Fibroblast of lung (primary cell): ENCODE measurements around the gene TPRX1. TPM values are rescaled to one million over a fixed set of nuclear protein-coding genes. Genes with fewer than 3 reads are reported as not detected.
A peak's percentile ranks its signal among the peaks of the same experiment; 100 is the strongest.
"Not testable (repeated sequence)": the region's sequence is repeated elsewhere in the genome, so short reads cannot be mapped to it uniquely, and the experiment has no call there.

Experiments
- DNase-seq, 2 donors: peaks; one replicate each; pipeline versions ENCODE4 v3.0.0 to v3.0.0-alpha.2; 2010; ENCODE audit warnings: low read depth in 2 of 2
- H2AFZ ChIP-seq: 2 replicates; pipeline ENCODE4 v1.5.1; 2012; ENCODE audit warnings: low read length, control low read depth, inconsistent platforms
- H3K27ac ChIP-seq: 2 replicates; pipeline ENCODE4 v1.5.1; 2011; ENCODE audit warnings: low read length, control low read depth; ENCODE audit not compliant: insufficient read depth
- H3K27me3 ChIP-seq: 2 replicates; pipeline ENCODE4 v1.5.1; 2011; ENCODE audit warnings: mild to moderate bottlenecking, low read length; ENCODE audit not compliant: control insufficient read depth, insufficient read depth
- H3K36me3 ChIP-seq: 2 replicates; pipeline ENCODE4 v1.5.1; 2011; ENCODE audit warnings: low read length; ENCODE audit not compliant: control insufficient read depth, insufficient read depth
- H3K4me1 ChIP-seq: 2 replicates; pipeline ENCODE4 v1.5.1; 2011; ENCODE audit warnings: low read length; ENCODE audit not compliant: control insufficient read depth, insufficient read depth; ENCODE audit errors: extremely low read depth
- H3K4me2 ChIP-seq: 2 replicates; pipeline ENCODE4 v1.5.1; 2011; ENCODE audit warnings: low read length, control low read depth; ENCODE audit not compliant: insufficient read depth; ENCODE audit errors: extremely low read depth
- H3K4me3 ChIP-seq, 4 experiments: fragments of 200-600 bp in 1 of 4; sonication (generic) in 1 of 4; replicated peaks in 1 of 4; 2 replicates each; pipeline ENCODE4 v1.5.1; 2011 to 2016; ENCODE audit warnings: low read length in 4 of 4, low read depth in 3 of 4, mild to moderate bottlenecking in 3 of 4, control low read depth in 2 of 4, inconsistent platforms in 1 of 4, mixed read lengths in 1 of 4; ENCODE audit not compliant: insufficient read depth in 1 of 4; ENCODE audit errors: control extremely low read depth in 1 of 4
- H3K79me2 ChIP-seq: 2 replicates; pipeline ENCODE4 v1.5.1; 2012; ENCODE audit warnings: mild to moderate bottlenecking, low read length, inconsistent platforms; ENCODE audit not compliant: control insufficient read depth, insufficient read depth
- H3K9ac ChIP-seq: 2 replicates; pipeline ENCODE4 v1.5.1; 2011; ENCODE audit warnings: mild to moderate bottlenecking, low read length, control low read depth; ENCODE audit not compliant: insufficient read depth
- H3K9me3 ChIP-seq: 2 replicates; pipeline ENCODE4 v1.5.1; 2012; ENCODE audit warnings: low read depth, low read length; ENCODE audit not compliant: control insufficient read depth, insufficient read depth
- H4K20me1 ChIP-seq: 2 replicates; pipeline ENCODE4 v1.5.1; 2011; ENCODE audit warnings: low read length; ENCODE audit not compliant: control insufficient read depth, insufficient read depth; ENCODE audit errors: extremely low read depth
- EZH2 ChIP-seq: IDR thresholded peaks from 2 replicates; pipeline ENCODE4 v1.5.1; 2012; ENCODE audit warnings: low read length, control low read depth, mild to moderate bottlenecking; ENCODE audit errors: missing control alignments
- polyA plus RNA-seq, 2 donors: library from polyadenylated mRNA; depleted of rRNA in 1 of 2; stranded (reverse) in 1 of 2; unstranded in 1 of 2; fragments of >200 nt; gene quantifications; 2 replicates each; pipeline ENCODE4 v1.2.1, GENCODE V29; 2011 to 2012; ENCODE audit warnings: missing spikeins in 1 of 2
- total RNA-seq: library from RNA; depleted of rRNA; stranded (reverse); fragments of >200 nt; gene quantifications from 2 replicates; pipeline ENCODE4 v1.2.1, GENCODE V29; 2014
- TF ChIP-seq, protein P1 (sequence below), 2 donors: IDR thresholded peaks in 1 of 2; conservative IDR thresholded peaks in 1 of 2; 1 replicate in 1 of 2; 2 replicates in 1 of 2; pipeline ENCODE4 v1.5.1; 2011 to 2012; ENCODE audit warnings: low read length in 2 of 2, control low read depth in 1 of 2, inconsistent platforms in 1 of 2, low read depth in 1 of 2, mild to moderate bottlenecking in 1 of 2

Gene TPRX1
- total and polyA plus RNA-seq, 2 donors (not counting 1 experiment from before 2014, with no cell fraction given): not detected

DNA sequence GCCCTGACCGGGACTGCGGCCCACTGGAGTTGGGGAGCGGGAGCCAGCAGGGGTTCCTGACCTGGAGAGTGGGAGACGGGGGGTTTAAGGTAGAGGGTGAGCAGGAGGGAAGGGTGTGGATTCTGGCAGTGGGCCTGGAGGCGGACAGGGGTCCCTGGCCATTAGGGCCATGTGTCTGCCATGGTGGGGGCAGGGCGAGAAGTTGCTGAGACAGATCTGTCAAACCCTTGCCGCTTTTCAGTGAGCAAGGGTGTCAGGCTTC is 38.1 kb downstream of the TPRX1 start:
- no peak overlapping the region for H3K27ac ChIP-seq
- TF ChIP-seq, protein P1, sequence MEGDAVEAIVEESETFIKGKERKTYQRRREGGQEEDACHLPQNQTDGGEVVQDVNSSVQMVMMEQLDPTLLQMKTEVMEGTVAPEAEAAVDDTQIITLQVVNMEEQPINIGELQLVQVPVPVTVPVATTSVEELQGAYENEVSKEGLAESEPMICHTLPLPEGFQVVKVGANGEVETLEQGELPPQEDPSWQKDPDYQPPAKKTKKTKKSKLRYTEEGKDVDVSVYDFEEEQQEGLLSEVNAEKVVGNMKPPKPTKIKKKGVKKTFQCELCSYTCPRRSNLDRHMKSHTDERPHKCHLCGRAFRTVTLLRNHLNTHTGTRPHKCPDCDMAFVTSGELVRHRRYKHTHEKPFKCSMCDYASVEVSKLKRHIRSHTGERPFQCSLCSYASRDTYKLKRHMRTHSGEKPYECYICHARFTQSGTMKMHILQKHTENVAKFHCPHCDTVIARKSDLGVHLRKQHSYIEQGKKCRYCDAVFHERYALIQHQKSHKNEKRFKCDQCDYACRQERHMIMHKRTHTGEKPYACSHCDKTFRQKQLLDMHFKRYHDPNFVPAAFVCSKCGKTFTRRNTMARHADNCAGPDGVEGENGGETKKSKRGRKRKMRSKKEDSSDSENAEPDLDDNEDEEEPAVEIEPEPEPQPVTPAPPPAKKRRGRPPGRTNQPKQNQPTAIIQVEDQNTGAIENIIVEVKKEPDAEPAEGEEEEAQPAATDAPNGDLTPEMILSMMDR (conservative IDR thresholded peaks at IDR 0.05 in 1 of 2, IDR thresholded peaks at IDR 0.05 in 1 of 2; ENCODE audit: low read depth in 1 of 2, low read length in 2 of 2): no peak
- no peak for TF ChIP-seq EZH2
- H3K27me3 ChIP-seq: no peaks in the 10 kb centered on the region
- no peak overlapping the region for H3K4me2 ChIP-seq
- no peak overlapping the region for H3K9ac ChIP-seq
- H3K79me2 ChIP-seq: no peaks in the 10 kb centered on the region
- H3K36me3 ChIP-seq: no peaks in the 10 kb centered on the region
- no peak overlapping the region for H2AFZ ChIP-seq
- no peaks in the 10 kb centered on the region for H3K4me1 ChIP-seq
- no peak for DNase-seq
- H4K20me1 ChIP-seq: no peaks in the 10 kb centered on the region
- no peak overlapping the region for H3K4me3 ChIP-seq
- H3K9me3 ChIP-seq: no peaks in the 10 kb centered on the region

GRCh38 chr19:47765523-47766358 is 38.6 kb downstream of the TPRX1 start:
- no peak overlapping the region for H3K4me2 ChIP-seq
- no peaks in the 10 kb centered on the region for H3K36me3 ChIP-seq
- no peaks in the 10 kb centered on the region for H3K27me3 ChIP-seq

DNA sequence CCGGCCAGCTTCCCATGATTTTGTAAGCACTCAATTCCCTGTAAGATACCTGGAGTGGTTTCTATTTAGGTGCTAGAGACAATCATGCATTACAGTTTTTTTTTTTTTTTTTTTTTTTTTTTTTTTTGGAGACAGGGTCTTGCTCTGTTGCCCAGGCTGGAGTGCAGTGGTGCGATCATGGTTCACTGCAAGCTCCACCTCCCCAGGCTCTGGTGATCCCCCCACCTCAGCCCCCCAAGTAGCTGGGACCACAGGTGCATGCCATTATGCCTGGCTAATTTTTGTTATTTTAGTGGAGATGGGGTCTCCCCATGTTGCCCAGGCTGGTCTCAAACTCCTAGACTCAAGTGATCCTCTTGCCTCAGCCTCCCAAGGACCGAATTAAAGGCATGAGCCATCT is 39.6 kb downstream of the TPRX1 start:
- not testable (repeated sequence) for H3K9ac ChIP-seq, H3K79me2 ChIP-seq, H3K27ac ChIP-seq, H2AFZ ChIP-seq, H3K4me3 ChIP-seq, H3K4me2 ChIP-seq, H3K27me3 ChIP-seq, H4K20me1 ChIP-seq, H3K4me1 ChIP-seq, H3K9me3 ChIP-seq, H3K36me3 ChIP-seq, DNase-seq

More at GRCh38 chr19:47765523-47766358, 38.6 kb downstream of the TPRX1 start:
- no peak for TF ChIP-seq EZH2
- TF ChIP-seq, protein P1 (conservative IDR thresholded peaks at IDR 0.05 in 1 of 2, IDR thresholded peaks at IDR 0.05 in 1 of 2; ENCODE audit: low read depth in 1 of 2, low read length in 2 of 2): peak; percentile 76 to 86
- peak; percentile 39 to 51 for DNase-seq
- Histone ChIP-seq H3K9ac (no peak overlapping the region), H2AFZ (no peak overlapping the region), H3K4me1 (no peaks in the 10 kb centered on the region), H4K20me1 (no peaks in the 10 kb centered on the region), H3K79me2 (no peaks in the 10 kb centered on the region), H3K4me3 (no peak overlapping the region), H3K27ac (no peak overlapping the region), H3K9me3 (no peaks in the 10 kb centered on the region)
